Osteoblast (primary cell): ENCODE results near the gene DOCK1. TPM values are rescaled to one million over a fixed set of nuclear protein-coding genes. Genes with fewer than 3 reads are reported as not detected.

Experiments
- DNase-seq: peaks from one replicate; pipeline ENCODE4 v3.0.0; 2011; ENCODE audit warnings: low spot score, mixed read lengths; ENCODE audit not compliant: insufficient read length; ENCODE audit errors: missing footprints
- H2AFZ ChIP-seq: 2 replicates; pipeline ENCODE4 v1.6.0; 2011; ENCODE audit warnings: mild to moderate bottlenecking, low read length
- H3K27ac ChIP-seq: 2 replicates; pipeline ENCODE4 v1.5.1; 2011; ENCODE audit warnings: mild to moderate bottlenecking, low read depth, low read length, moderate library complexity
- H3K27me3 ChIP-seq: 2 replicates; pipeline ENCODE4 v1.6.0; 2012; ENCODE audit warnings: mild to moderate bottlenecking, control low read depth, inconsistent platforms, low read length, moderate library complexity; ENCODE audit not compliant: insufficient read depth
- H3K36me3 ChIP-seq: 2 replicates; pipeline ENCODE4 v1.5.1; 2011; ENCODE audit warnings: mild to moderate bottlenecking, low read length, control low read depth, moderate library complexity; ENCODE audit not compliant: insufficient read depth
- H3K4me1 ChIP-seq: 2 replicates; pipeline ENCODE4 v1.5.1; 2011; ENCODE audit warnings: mild to moderate bottlenecking, low read length, control low read depth, moderate library complexity; ENCODE audit not compliant: insufficient read depth
- H3K4me2 ChIP-seq: 2 replicates; pipeline ENCODE4 v1.6.0; 2011; ENCODE audit warnings: mild to moderate bottlenecking, low read length; ENCODE audit not compliant: insufficient read depth
- H3K4me3 ChIP-seq: fragments of 200-600 bp; sonication (generic); 3 replicates; pipeline ENCODE4 v1.5.1; 2012; ENCODE audit warnings: mild to moderate bottlenecking, low read length, inconsistent platforms; ENCODE audit not compliant: insufficient read depth
- H3K79me2 ChIP-seq: 2 replicates; pipeline ENCODE4 v1.6.0; 2012; ENCODE audit warnings: mild to moderate bottlenecking, low read length, control low read depth, inconsistent platforms; ENCODE audit not compliant: insufficient read depth
- H3K9me3 ChIP-seq: 2 replicates; pipeline ENCODE4 v1.5.1; 2011; ENCODE audit warnings: low read depth, low read length, control low read depth
- H4K20me1 ChIP-seq: 2 replicates; pipeline ENCODE4 v1.6.0; 2012; ENCODE audit warnings: mild to moderate bottlenecking, low read length, control low read depth; ENCODE audit not compliant: insufficient read depth
- total RNA-seq: library from RNA; depleted of rRNA; stranded (reverse); fragments of >200 nt; gene quantifications from 2 replicates; pipeline ENCODE4 v1.2.3, GENCODE V29; 2012
- TF ChIP-seq, protein P1 (sequence below): IDR thresholded peaks from 2 replicates; pipeline ENCODE4 v1.5.1; 2011; ENCODE audit warnings: mild to moderate bottlenecking, low read depth, low read length, moderate library complexity; ENCODE audit errors: extremely low read depth

DOCK1 gene
- total RNA-seq, 1 donor: 80.3 TPM

DNA sequence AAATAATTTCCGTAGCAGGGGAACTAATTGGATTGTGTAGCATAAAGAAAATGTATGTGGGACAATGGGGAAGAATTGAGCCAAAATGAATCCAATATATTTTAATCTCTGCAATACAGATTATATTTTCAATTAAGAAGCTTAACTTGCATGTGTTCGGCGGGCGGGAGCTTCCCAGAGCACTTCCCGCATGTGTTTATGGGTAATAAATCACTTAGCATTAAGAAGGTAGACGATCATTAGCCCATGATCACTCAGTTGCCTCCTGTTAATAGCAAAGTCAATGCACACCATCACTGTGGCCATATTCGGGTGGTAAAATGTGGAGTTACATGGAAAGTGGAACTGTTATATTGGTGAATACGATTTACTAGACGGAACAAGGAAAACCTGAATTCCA, 414.0 kb downstream of the DOCK1 start:
- Histone ChIP-seq H4K20me1 (peaks cover 15% of the 10 kb centered on the region), H3K4me2 (no peak overlapping the region), H3K27ac (no peak overlapping the region), H3K9me3 (no peaks in the 10 kb centered on the region), H3K36me3 (no peaks in the 10 kb centered on the region), H3K4me1 (no peaks in the 10 kb centered on the region), H3K4me3 (no peak overlapping the region), H3K27me3 (no peaks in the 10 kb centered on the region), H2AFZ (no peak overlapping the region), H3K79me2 (no peaks in the 10 kb centered on the region)
- no peak for DNase-seq
- TF ChIP-seq, protein P1, sequence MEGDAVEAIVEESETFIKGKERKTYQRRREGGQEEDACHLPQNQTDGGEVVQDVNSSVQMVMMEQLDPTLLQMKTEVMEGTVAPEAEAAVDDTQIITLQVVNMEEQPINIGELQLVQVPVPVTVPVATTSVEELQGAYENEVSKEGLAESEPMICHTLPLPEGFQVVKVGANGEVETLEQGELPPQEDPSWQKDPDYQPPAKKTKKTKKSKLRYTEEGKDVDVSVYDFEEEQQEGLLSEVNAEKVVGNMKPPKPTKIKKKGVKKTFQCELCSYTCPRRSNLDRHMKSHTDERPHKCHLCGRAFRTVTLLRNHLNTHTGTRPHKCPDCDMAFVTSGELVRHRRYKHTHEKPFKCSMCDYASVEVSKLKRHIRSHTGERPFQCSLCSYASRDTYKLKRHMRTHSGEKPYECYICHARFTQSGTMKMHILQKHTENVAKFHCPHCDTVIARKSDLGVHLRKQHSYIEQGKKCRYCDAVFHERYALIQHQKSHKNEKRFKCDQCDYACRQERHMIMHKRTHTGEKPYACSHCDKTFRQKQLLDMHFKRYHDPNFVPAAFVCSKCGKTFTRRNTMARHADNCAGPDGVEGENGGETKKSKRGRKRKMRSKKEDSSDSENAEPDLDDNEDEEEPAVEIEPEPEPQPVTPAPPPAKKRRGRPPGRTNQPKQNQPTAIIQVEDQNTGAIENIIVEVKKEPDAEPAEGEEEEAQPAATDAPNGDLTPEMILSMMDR: no peak

DNA sequence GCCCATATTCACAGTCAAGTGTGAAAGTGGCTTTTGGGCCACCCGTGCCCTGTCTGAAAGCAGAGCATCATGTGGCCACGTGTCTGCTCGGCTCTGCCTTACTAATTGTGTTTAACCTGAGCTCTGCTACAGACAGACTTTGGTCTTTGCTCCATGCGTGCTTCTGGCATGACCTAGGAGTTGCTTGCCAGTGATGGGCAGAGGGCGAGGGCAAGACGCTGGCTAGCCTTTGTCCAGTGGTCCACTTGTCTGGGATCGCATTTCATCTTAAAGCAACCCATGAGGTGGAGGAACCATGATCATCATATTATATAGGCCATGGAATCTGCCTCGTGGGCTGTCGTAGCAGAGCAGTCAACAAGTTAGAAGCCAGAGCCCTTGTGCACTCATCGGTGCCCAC, 414.5 kb downstream of the DOCK1 start:
- no peaks in the 10 kb centered on the region for H3K27me3 ChIP-seq
- H3K4me2 ChIP-seq: no peak overlapping the region
- H3K9me3 ChIP-seq: no peaks in the 10 kb centered on the region
- TF ChIP-seq, protein P1: no peak
- H2AFZ ChIP-seq: no peak overlapping the region
- no peak overlapping the region for H3K27ac ChIP-seq
- H4K20me1 ChIP-seq: peaks cover 14% of the 10 kb centered on the region
- no peak for DNase-seq
- H3K36me3 ChIP-seq: no peaks in the 10 kb centered on the region
- no peaks in the 10 kb centered on the region for H3K4me1 ChIP-seq
- H3K79me2 ChIP-seq: no peaks in the 10 kb centered on the region
- no peak overlapping the region for H3K4me3 ChIP-seq

DNA sequence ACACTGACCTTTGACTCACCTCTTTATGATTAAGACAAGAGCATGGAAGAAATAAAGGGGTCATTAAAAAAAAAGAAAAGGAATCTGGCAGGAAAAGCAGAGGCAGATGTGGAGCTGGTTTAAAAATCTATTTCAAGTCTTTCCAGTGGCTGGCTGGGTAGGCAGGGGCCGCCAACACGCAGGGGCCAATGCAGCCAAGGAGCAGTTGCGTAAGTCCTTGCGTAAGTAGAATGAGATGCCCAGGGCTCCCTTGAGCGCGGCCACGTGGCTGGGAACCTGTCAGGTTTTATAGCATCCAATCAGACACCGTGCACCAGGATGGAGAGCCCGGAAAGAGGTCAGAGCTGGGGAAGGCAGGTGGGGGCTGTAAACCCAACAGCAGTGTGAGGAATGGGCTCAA, 414.9 kb downstream of the DOCK1 start:
- H3K9me3 ChIP-seq: no peaks in the 10 kb centered on the region
- no peaks in the 10 kb centered on the region for H3K27me3 ChIP-seq
- no peak for DNase-seq
- H3K4me2 ChIP-seq: no peak overlapping the region
- no peak overlapping the region for H3K27ac ChIP-seq
- H4K20me1 ChIP-seq: peaks cover 10% of the 10 kb centered on the region
- H2AFZ ChIP-seq: no peak overlapping the region
- H3K79me2 ChIP-seq: no peaks in the 10 kb centered on the region
- H3K4me1 ChIP-seq: no peaks in the 10 kb centered on the region
- H3K36me3 ChIP-seq: no peaks in the 10 kb centered on the region
- no peak overlapping the region for H3K4me3 ChIP-seq
- TF ChIP-seq, protein P1: no peak

DNA sequence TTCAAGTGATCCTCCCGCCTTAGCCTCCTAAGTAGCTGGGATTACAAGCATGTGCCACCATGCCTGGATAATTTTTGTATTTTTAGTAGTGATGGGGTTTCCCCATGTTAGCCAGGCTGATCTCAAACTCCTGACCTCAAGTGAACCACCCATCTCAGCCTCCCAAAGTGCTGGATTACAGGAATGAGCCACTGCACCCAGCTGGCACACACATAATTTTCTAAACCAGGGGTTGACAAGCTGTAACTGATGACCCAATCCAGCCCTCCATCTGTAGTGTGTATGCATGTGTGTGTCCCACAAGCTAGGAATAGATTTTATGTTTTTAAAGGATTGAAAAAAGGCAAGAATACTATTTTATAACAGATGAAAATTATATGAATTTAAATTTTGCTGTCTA, 417.1 kb downstream of the DOCK1 start:
- Histone ChIP-seq H3K9me3 (no peaks in the 10 kb centered on the region), H2AFZ (no peak overlapping the region), H3K4me3 (no peak overlapping the region), H3K27me3 (no peaks in the 10 kb centered on the region), H3K4me2 (no peak overlapping the region), H3K27ac (no peak overlapping the region), H3K36me3 (no peaks in the 10 kb centered on the region), H4K20me1 (peaks cover 6% of the 10 kb centered on the region), H3K4me1 (no peaks in the 10 kb centered on the region), H3K79me2 (no peaks in the 10 kb centered on the region)
- TF ChIP-seq, protein P1: no peak
- no peak for DNase-seq
